ENCODE data around the gene EPHB3.

Gene EPHB3

DNA sequence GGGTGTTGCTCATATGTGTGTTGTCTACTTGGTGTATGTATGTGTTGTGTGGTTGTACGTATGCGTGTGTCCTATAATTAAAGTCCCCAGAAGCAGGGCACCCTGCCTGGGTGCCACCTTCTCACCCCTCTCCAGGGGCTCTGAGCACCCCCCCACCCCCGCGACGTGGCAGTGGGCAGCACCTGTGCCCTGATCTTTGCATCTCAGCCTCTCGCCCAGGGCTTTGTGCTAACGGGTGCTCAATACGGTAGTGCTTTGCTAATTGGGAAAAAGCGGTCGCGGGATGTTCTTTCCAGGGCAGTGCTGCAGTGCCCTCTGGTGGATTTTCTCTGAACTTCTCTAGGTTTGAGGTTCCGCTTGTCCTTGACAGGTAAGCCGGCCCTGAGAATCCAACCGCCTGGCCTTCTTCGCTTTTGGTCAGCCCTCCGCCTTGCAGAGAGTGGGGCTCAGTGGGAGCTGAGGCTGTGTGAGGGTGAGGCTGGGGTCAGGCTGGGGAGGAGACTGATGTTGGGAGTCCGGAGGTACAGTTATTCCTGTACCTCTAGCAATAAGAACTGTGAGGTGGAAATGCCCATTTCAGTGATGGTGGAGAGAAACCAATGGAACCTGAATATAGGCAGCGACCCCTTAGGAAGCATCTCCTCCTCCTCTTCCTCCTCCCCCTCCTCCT is 17.6 kb upstream of the EPHB3 start:
- peak; percentile 83 for DNase-seq

GRCh38 chr3:184544513-184544861 is 17.1 kb upstream of the EPHB3 start:
- no peak for DNase-seq

GRCh38 chr3:184545769-184546168 is 15.8 kb upstream of the EPHB3 start:
- DNase-seq: no peak

DNA sequence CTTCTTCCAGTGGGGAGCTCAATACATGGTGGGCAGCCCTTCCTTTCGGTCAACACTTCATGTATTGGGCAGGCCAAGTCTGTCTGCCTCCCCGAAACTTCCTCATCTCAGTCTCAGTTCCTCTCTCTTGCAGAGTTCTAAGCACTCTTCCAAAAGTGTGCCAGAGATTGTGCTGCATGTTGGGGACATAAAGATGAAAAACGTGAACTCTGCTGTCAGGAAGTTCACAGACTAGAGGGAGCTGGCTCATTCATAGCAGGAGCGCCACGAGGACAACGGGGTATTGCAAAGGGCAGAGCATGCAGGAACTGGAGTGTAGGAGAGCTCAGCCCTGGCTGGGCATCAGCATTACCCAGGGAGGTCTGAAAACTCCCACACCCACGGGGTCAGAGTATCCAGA is 15.3 kb upstream of the EPHB3 start:
- no peak for DNase-seq

- DNase-seq: no peak
Observed at GRCh38 chr3:184549796-184550577, 11.6 kb upstream of the EPHB3 start.

DNA sequence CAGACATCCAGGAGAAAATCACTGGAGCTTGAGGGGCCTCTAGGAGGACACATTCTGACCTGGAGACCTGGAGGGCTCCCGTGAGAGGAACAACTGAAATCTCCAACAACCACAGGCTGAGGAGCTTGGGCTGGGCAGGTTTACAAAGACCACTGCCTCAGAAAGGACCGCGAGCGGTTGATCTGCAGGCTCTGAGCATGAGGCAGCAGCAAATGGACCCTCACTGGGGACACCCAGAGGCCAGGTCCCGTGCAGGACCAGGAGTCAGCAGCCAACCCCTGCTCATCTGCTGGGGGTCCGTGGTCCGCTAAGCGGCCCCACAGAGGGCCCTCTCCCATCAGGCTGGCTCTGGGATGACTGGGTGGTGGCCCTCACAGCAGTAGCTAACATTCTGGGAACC is 10.5 kb upstream of the EPHB3 start:
- no peak for DNase-seq

DNA sequence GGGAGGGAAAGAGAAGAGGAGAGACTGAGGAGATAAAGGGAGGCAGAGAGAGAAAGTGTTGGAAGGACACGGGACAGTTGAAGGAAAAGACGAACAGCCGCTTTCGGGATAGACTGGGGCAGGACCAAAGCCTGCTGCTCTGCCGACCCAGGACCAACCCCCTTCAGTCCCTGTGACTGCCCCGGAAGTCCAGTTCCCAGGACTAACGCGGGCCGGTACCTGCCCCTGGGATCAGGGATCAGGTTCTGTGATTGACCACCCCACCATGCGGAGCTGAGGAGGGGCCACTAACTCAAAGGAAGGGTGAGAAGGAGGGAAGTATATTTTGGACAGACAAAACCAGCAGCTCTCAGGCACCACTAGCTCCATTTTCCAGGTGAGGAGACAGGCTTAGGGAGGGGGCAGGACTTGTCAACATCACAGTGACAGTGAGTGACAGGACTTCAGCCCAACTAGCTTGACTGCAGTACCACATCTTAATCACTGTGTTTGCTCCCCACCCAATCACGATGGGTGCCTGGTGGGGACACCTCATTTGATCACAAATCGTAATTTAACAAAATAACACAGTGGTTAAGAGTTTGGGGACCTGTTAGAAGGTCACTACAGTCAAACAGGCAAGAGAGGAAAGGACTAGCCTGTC is 9.8 kb upstream of the EPHB3 start:
- DNase-seq: no peak

DNA sequence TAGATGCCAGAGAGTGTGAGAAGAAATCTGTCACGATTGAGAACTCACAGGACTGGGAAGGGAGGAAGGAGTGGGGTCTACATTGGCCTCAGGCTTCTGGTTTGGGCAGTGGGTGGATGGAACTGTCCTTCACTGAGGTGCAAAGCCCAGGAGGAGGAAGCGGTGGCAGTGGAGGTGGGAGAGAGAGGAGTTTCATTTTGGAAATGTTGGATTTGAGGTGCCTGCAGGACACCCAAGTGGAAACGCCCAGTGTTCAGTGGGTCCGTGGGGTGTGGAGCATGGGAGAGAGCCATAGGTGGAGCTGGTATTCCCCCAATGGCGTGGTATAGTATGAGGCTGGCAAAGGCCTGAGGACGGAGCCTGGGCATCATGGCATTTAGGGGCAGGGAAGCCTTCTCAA is 9.3 kb upstream of the EPHB3 start:
- no peak for DNase-seq

GRCh38 chr3:184552863-184553262 is 8.7 kb upstream of the EPHB3 start:
- no peak for DNase-seq

DNA sequence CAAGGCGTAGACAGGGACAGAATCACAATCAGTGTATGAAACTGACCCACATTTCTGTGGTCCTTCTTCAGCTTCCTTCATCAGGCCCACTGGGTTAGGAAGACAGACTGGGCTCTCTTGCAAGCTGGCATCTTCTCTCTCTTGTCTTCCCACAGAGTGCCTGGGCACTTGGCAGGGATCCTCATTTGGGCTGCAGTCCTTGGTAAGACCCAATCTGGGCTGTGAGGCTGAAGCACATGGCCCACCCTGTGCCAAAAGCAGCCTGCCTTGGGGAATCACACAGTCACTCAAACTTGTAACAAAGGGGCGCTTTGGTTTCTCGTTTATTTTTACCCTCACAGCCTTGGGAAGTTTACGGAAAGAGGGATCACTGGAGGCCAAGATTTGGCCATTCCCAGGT is 8.2 kb upstream of the EPHB3 start:
- DNase-seq: no peak

GRCh38 chr3:184554461-184554860 is 7.1 kb upstream of the EPHB3 start:
- DNase-seq: no peak

- no peak for DNase-seq
Observed at GRCh38 chr3:184556582-184557347, 4.8 kb upstream of the EPHB3 start.

DNA sequence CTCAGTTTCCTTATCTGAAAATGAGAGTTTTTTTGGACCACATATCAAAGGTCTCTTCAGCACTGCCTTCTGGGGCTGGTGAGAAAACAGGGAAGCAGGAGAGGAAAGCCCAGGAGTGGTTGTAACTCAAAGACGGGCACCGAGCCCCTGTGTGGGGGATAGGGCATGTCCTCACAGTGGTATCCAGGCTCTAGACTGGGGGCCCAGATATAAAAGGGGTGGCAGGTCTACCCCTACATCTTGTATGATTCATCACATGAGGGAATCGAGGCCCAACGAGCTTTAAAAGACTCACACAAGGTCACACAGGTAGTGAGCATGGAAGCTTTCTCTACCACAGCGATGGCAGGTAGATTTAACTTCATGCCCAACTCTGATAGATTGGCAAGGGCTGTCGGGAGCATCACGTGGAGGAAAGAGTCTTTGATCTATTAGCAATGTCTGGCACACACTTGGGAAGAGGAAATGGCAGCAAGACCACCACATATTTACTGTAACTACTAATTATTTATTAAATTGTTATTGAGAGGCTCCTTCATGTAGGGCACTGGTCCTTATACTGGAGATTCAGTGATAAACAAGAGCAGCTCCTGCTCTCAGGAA is 4.1 kb upstream of the EPHB3 start:
- DNase-seq: no peak

DNA sequence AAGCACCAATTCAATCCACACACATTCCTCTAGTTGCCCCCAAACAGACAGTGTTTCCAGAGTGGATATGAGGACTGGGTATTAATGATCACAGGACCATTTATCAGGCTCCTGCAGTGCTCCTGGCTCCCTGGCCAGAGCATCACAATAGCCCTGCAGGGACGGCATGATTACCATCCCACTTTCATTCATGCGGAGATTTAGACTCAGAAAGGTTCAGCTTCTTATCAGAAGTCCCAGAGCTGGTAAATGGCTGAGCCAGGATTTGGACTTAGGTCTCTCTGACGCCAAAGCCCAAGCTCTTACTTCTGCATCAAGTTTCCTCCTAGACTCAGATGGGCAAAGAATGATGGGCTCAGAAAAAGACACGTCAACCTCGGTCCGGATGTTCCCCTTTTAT is 2.9 kb upstream of the EPHB3 start:
- DNase-seq: no peak

DNA sequence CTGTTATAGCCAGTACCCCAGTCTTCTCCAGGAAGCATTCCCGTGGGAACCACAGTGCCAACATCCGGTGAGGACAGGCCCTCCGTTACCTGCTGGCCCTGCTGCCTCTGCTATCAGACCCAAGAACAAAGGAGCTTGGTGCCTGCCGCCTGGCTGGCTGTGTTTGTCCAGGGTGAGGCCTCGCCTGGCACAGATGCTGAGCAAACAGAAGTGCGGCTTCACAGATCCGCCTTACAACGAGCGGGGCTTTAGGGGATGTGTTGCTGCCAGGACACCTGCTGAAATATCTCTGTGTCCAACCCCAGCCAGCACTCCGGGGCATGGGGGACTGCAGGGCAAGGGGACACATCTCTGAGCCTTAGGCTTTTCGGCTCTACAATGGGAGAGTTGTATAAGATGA is 2.2 kb upstream of the EPHB3 start:
- DNase-seq: no peak

DNA sequence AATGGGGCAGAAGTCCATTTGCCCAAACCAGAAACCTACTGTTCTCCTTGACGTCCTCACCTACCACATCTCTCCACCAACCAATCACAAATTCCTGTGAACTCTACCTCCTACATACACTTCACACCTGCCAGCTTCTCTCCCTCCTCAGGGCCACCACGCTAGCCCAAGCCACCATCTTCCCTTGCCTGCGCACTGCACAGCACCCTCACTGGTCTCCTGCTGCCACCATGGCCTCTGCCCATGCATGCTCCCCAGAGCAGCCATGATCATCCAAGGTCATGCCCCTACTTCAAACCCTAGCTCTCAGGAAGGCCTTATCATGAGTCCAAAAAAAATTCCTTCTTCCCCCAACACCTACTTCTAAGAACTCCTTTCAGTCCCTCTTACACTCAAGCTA is 1.1 kb upstream of the EPHB3 start:
- no peak for DNase-seq

GRCh38 chr3:184561913-184562877 is 610 bp downstream of the EPHB3 start:
- DNase-seq: no peak

DNA sequence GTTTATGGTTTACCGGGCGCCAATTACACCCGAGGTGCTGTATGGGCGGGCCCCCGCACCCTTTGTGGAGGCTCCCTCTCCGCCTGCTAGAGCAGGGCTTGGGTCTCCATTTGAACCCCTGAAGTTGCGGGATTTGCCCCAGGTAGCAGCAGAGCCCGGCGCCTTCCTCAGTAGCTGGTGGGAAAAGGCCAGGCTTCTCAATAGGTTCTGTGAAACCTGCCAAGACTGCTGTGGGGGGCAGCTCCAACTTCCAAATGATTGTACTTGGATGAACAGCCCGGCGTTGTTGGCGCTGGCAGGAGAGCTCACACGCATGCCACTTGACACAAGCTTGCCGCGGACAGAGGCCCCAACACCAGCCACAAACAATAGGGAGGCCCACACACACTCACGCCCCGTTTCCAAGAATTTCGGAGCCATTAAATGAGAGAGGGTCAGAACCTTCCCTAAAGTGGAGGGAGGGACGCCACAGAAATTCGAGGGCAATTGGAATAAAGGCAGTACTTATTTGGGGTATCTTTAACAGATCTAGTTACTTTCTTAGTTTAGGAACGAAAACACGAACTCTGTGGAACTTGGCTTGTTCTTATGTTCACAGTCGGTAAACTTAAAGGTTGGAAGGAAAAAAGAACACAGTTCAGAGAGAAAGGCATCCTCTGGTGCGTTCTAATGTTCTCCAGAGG is 1.4 kb downstream of the EPHB3 start:
- DNase-seq: no peak

GRCh38 chr3:184563561-184563925 is 2.0 kb downstream of the EPHB3 start:
- DNase-seq: no peak

GRCh38 chr3:184563941-184564684 is 2.5 kb downstream of the EPHB3 start:
- DNase-seq: no peak

Data from stimulated activated CD4-positive, alpha-beta T cell treated with anti-CD3 and anti-CD28 coated beads, Interleukin-4, amount 100 ng/mL, for 24 hours (primary cell).